SK-N-DZ (cell line): Measurements from ENCODE around the gene TLDC2. TPM values are rescaled to one million over a fixed set of nuclear protein-coding genes. Genes with fewer than 3 reads are reported as not detected.
"Not testable (repeated sequence)": the region's sequence is repeated elsewhere in the genome, so short reads cannot be mapped to it uniquely, and the experiment has no call there.

Experiments
- DNase-seq: peaks from one replicate; pipeline ENCODE4 v3.0.0-alpha.2; 2015; ENCODE audit warnings: low spot score
- polyA plus RNA-seq, 2 experiments: library from polyadenylated mRNA; depleted of rRNA; stranded (reverse); fragments of >200 nt; gene quantifications; 2 replicates each; pipeline ENCODE4 v1.2.3, GENCODE V29; 2014

The TLDC2 gene
- polyA plus RNA-seq (2014; cell fraction: cytosol; rRNA removed), result 0.44 and 0.70 TPM in 2 replicates
- polyA plus RNA-seq (2014; cell fraction: nucleus; rRNA removed), result 0.06 and 0.30 TPM in 2 replicates

GRCh38 chr20:36875702-36876472 lies at the start of gene TLDC2:
TLDC2 (plus strand) TSS chr20:36876138; CDS start chr20:36876175, 37 bp downstream.
- DNase-seq, result no peak

- DNase-seq, result no peak
Observed at GRCh38 chr20:36826554-36827244, 49.2 kb upstream of the TLDC2 start.

GRCh38 chr20:36827541-36828279 lies 48.2 kb upstream of the TLDC2 start:
- no peak for DNase-seq

GRCh38 chr20:36830791-36831691 lies 44.9 kb upstream of the TLDC2 start:
- no peak for DNase-seq

GRCh38 chr20:36832791-36833190 lies 43.1 kb upstream of the TLDC2 start:
- no peak for DNase-seq

- DNase-seq, result no peak
Observed at GRCh38 chr20:36833275-36834020, 42.5 kb upstream of the TLDC2 start.

- DNase-seq, result no peak
Observed at GRCh38 chr20:36835025-36835424, 40.9 kb upstream of the TLDC2 start.

GRCh38 chr20:36835453-36836198 lies 40.3 kb upstream of the TLDC2 start:
- peak; percentile 97 for DNase-seq

GRCh38 chr20:36836591-36837269 lies 39.2 kb upstream of the TLDC2 start:
- DNase-seq, result peak; percentile 75

GRCh38 chr20:36838376-36838775 lies 37.6 kb upstream of the TLDC2 start:
- DNase-seq, result not testable (repeated sequence)

- no peak for DNase-seq
Observed at GRCh38 chr20:36839150-36839549, 36.8 kb upstream of the TLDC2 start.

- DNase-seq, result not testable (repeated sequence)
Observed at GRCh38 chr20:36841030-36841429, 34.9 kb upstream of the TLDC2 start.

- DNase-seq, result no peak
Observed at GRCh38 chr20:36845288-36845971, 30.5 kb upstream of the TLDC2 start.

GRCh38 chr20:36847009-36847709 lies 28.8 kb upstream of the TLDC2 start:
- DNase-seq, result no peak

- no peak for DNase-seq
Observed at GRCh38 chr20:36847710-36848040, 28.3 kb upstream of the TLDC2 start.

GRCh38 chr20:36848078-36848660 lies 27.8 kb upstream of the TLDC2 start:
- no peak for DNase-seq

GRCh38 chr20:36848677-36849076 lies 27.3 kb upstream of the TLDC2 start:
- DNase-seq, result no peak
